Endothelial cell of umbilical vein (primary cell): ENCODE data around the gene PPIH. TPM values are rescaled to one million over a fixed set of nuclear protein-coding genes. Genes with fewer than 3 reads are reported as not detected.
A peak's percentile ranks its signal among the peaks of the same experiment; 100 is the strongest.

Experiments
- BruUV-seq: library from RNA; stranded (reverse); fragments of 400-500 nt; replicated peaks from 2 replicates; lab custom pipeline; 2021; lab: Mats Ljungman, UMichigan
- CTCF ChIA-PET: fragments of 300-600, 350-600 bp; sonication (Branson Sonifier 250); formaldehyde crosslinking; loops from one replicate; lab custom pipeline; 2021; ENCODE audit warnings: antibody characterized with exemption, inconsistent platforms; lab: Charles Lee
- POLR2A ChIA-PET: fragments of 300-600, 350-600 bp; sonication (Branson Sonifier 250); formaldehyde crosslinking; loops from one replicate; lab custom pipeline; 2021; ENCODE audit warnings: antibody characterized with exemption, inconsistent platforms; lab: Charles Lee
- DNase-seq: peaks from one replicate; pipeline ENCODE4 v3.0.0-alpha.2; 2011; ENCODE audit warnings: low read depth, low spot score
- FAIRE-seq: peaks from 2 replicates; lab custom pipeline; 2011; peaks lifted over from hg19 to GRCh38; lab: Jason Lieb, UNC
- H2AFZ ChIP-seq: 2 replicates; pipeline ENCODE4 v1.6.0; 2012; ENCODE audit warnings: low read depth, low read length, control low read depth, inconsistent platforms
- H3K27ac ChIP-seq: 2 replicates; pipeline ENCODE4 v1.5.1; 2011; ENCODE audit warnings: low read depth, mild to moderate bottlenecking, control low read depth, low read length, moderate library complexity; ENCODE audit not compliant: insufficient read depth
- H3K27me3 ChIP-seq, 2 experiments: 2 replicates each; pipeline versions ENCODE4 v1.6.0 to v1.6.1; 2011; ENCODE audit warnings: low read length in 2 of 2, mixed read lengths in 1 of 2; ENCODE audit not compliant: control insufficient read depth in 2 of 2, insufficient read depth in 2 of 2
- H3K36me3 ChIP-seq, 2 experiments: 2 replicates in 1 of 2; 3 replicates in 1 of 2; pipeline ENCODE4 v1.5.1; 2011; ENCODE audit warnings: low read length in 2 of 2, mild to moderate bottlenecking in 1 of 2, moderate library complexity in 1 of 2; ENCODE audit not compliant: control insufficient read depth in 2 of 2, insufficient read depth in 2 of 2; ENCODE audit errors: extremely low read depth in 1 of 2
- H3K4me1 ChIP-seq: 3 replicates; pipeline ENCODE4 v1.5.1; 2011; ENCODE audit warnings: mild to moderate bottlenecking, low read length; ENCODE audit not compliant: control insufficient read depth, insufficient read depth; ENCODE audit errors: extremely low read depth
- H3K4me2 ChIP-seq: 2 replicates; pipeline ENCODE4 v1.6.1; 2011; ENCODE audit warnings: low read length, control low read depth, mixed read lengths; ENCODE audit not compliant: insufficient read depth
- H3K4me3 ChIP-seq, 3 experiments: fragments of 200-600 bp in 1 of 3; sonication (generic), shearing (Covaris generic) in 1 of 3; replicated peaks in 1 of 3; 2 replicates each; pipeline ENCODE4 v1.5.1; 2011 to 2016; ENCODE audit warnings: control low read depth in 3 of 3, low read length in 3 of 3, mild to moderate bottlenecking in 2 of 3, inconsistent platforms in 1 of 3, low read depth in 1 of 3, moderate library complexity in 1 of 3; ENCODE audit not compliant: insufficient read depth in 1 of 3
- H3K79me2 ChIP-seq: 2 replicates; pipeline ENCODE4 v1.6.0; 2012; ENCODE audit warnings: low read length, inconsistent platforms; ENCODE audit not compliant: control insufficient read depth, insufficient read depth
- H3K9ac ChIP-seq: replicated peaks from 2 replicates; pipeline ENCODE3; 2011; ENCODE audit warnings: low read length, control low read depth; ENCODE audit not compliant: insufficient read depth; ENCODE audit errors: extremely low read depth
- H3K9me1 ChIP-seq: replicated peaks from 3 replicates; pipeline ENCODE4 v1.6.0; 2011; ENCODE audit warnings: mild to moderate bottlenecking, low read length; ENCODE audit not compliant: control insufficient read depth, insufficient read depth; ENCODE audit errors: extremely low read depth
- H3K9me3 ChIP-seq: replicated peaks from 2 replicates; pipeline ENCODE4 v1.5.1; 2012; ENCODE audit warnings: low read length, inconsistent platforms; ENCODE audit not compliant: control insufficient read depth, insufficient read depth
- H4K20me1 ChIP-seq: replicated peaks from 2 replicates; pipeline ENCODE3; 2011; ENCODE audit warnings: mild to moderate bottlenecking, low read length; ENCODE audit not compliant: control insufficient read depth, insufficient read depth; ENCODE audit errors: extremely low read depth
- CTCF ChIP-seq, 2 donors: IDR thresholded peaks; 1 replicate in 1 of 2; 2 replicates in 1 of 2; pipeline ENCODE4 v1.5.1; 2011; ENCODE audit warnings: low read length in 2 of 2, mild to moderate bottlenecking in 2 of 2, moderate library complexity in 2 of 2, control low read depth in 1 of 2, inconsistent platforms in 1 of 2, low read depth in 1 of 2; ENCODE audit not compliant: insufficient read depth in 1 of 2; ENCODE audit errors: extremely low read depth in 1 of 2
- EZH2 ChIP-seq: IDR thresholded peaks from 2 replicates; pipeline ENCODE4 v1.6.1; 2012; ENCODE audit warnings: borderline replicate concordance, low read depth, mild to moderate bottlenecking, moderate library complexity, low read length, inconsistent platforms; ENCODE audit not compliant: severe bottlenecking
- FOS ChIP-seq: IDR thresholded peaks from 2 replicates; pipeline ENCODE4 v1.6.1; 2011; ENCODE audit warnings: mild to moderate bottlenecking, low read length, moderate library complexity, borderline replicate concordance; ENCODE audit not compliant: insufficient read depth
- GATA2 ChIP-seq: IDR thresholded peaks from 2 replicates; pipeline ENCODE4 v1.7.0; 2011; ENCODE audit warnings: low read depth, mild to moderate bottlenecking, moderate library complexity, mixed read lengths, low read length; ENCODE audit not compliant: insufficient read length, insufficient read depth
- JUN ChIP-seq: IDR thresholded peaks from 2 replicates; pipeline ENCODE4 v1.6.1; 2011; ENCODE audit warnings: borderline replicate concordance, low read depth; ENCODE audit not compliant: insufficient read length, insufficient read depth
- MYC ChIP-seq: IDR thresholded peaks from one replicate; pipeline ENCODE4 v1.6.1; 2011; ENCODE audit warnings: mild to moderate bottlenecking, low read depth, low read length
- dilution Hi-C: fragments of 300-500 bp; cut with MboI; formaldehyde crosslinking; loops from one replicate; pipeline ENCODE4 v1.15.0; 2019; ENCODE audit warnings: low sequenced_read_pairs; ENCODE audit not compliant: extremely low pct_ligation_motif_present
- intact Hi-C: fragments of 100-400 bp; cut with micrococcal nuclease; formaldehyde crosslinking; loops from one replicate; pipeline ENCODE4 v1.10.0; 2022
- polyA plus RNA-seq, 4 experiments: library from polyadenylated mRNA; depleted of rRNA in 3 of 4; stranded (reverse) in 3 of 4; unstranded in 1 of 4; fragments of >200 nt; gene quantifications; 2 replicates each; pipeline versions ENCODE4 v1.2.1 to v1.2.3, GENCODE V29; 2011 to 2012; ENCODE audit warnings: missing spikeins in 1 of 4
- total RNA-seq: library from RNA; stranded (reverse); gene quantifications from 2 replicates; pipeline ENCODE4 v1.2.3, GENCODE V29; 2021

PPIH gene
- total and polyA plus RNA-seq, 2 donors (not counting 3 experiments of a cell fraction or from before 2014, with no cell fraction given) = 52.1 to 55.2 TPM

DNA sequence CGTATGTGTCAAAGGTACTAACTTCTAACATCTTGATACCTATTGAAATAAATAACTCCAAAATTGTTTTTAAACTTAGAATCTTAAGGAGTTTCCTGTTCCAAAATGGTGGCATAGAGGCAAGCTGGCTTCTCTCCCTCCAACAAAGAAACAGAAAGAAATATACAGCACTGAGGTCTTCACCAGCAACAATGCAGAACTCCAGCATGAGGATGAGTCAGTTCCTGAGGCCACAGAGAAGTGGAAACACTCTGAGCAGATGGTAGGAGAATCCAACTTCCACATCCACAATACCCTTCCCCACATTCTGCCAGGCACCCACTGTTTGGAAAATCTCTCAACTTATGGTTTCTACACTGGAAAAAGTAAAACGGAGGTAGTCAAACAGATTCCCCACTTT lies 12.2 kb upstream of the PPIH start:
- H3K9me1 ChIP-seq = no peaks in the 10 kb centered on the region
- H3K4me2 ChIP-seq = peak overlapping the region; percentile 16
- CTCF ChIA-PET = interaction anchor here (1.0 to 1.5 kb wide), 3 partner anchors 44 to 68 kb away, joined by 3 read pairs; no protein-coding TSS in a partner anchor
- DNase-seq (peak; percentile 57), FAIRE-seq (peak; percentile 77)
- intact Hi-C loops = no loop called here
- H3K27me3 ChIP-seq = peaks cover 5 to 18% of the 10 kb centered on the region in 2 experiments
- peaks cover 9% of the 10 kb centered on the region for H3K4me1 ChIP-seq
- H3K9ac ChIP-seq = no peak overlapping the region
- H3K36me3 ChIP-seq = no peaks in the 10 kb centered on the region
- peak overlapping the region; percentile 56 for H2AFZ ChIP-seq
- H3K4me3 ChIP-seq = no peak overlapping the region
- no peaks in the 10 kb centered on the region for H3K79me2 ChIP-seq
- no peak overlapping the region for H3K27ac ChIP-seq
- TF ChIP-seq JUN (peak; percentile 48), FOS (peak; percentile 75), EZH2 (no peak), MYC (no peak)
- no peaks in the 10 kb centered on the region for H4K20me1 ChIP-seq
- POLR2A ChIA-PET = no interaction called here
- no peaks in the 10 kb centered on the region for H3K9me3 ChIP-seq
- dilution Hi-C loops = no loop called here
- BruUV-seq = no TSS peak

- no peaks in the 10 kb centered on the region for H3K9me1 ChIP-seq
- peaks cover 0 to 4% of the 10 kb centered on the region in 2 experiments for H3K36me3 ChIP-seq
- BruUV-seq = no TSS peak
- peaks cover 8 to 11% of the 10 kb centered on the region in 2 experiments for H3K27me3 ChIP-seq
- no peaks in the 10 kb centered on the region for H4K20me1 ChIP-seq
- TF ChIP-seq FOS (no peak), GATA2 (no peak), JUN (no peak), CTCF (IDR thresholded peaks at IDR 0.05; ENCODE audit: extremely low read depth in 1 of 2, insufficient read depth in 1 of 2, low read depth in 1 of 2, low read length in 2 of 2) (no peak), EZH2 (no peak)
- H3K79me2 ChIP-seq = peaks cover 15% of the 10 kb centered on the region
- CTCF ChIA-PET = interaction anchor here (1.5 kb wide), 2 partner anchors 26 to 79 kb away, joined by 5 to 6 read pairs; partner anchors contain the start of gene YBX1
- intact Hi-C loops (loop anchor here (5.0 to 10.0 kb wide), 2 partner anchors 320 to 482 kb away; partner anchors contain the start of gene FOXJ3), dilution Hi-C loops (no loop called here)
- peak overlapping the region; percentile 45 for H2AFZ ChIP-seq
- DNase-seq = no peak
- POLR2A ChIA-PET = no interaction called here
- H3K4me1 ChIP-seq = peaks cover 14% of the 10 kb centered on the region
- H3K4me3 ChIP-seq = no peak overlapping the region
- no peak overlapping the region for H3K27ac ChIP-seq
- no peaks in the 10 kb centered on the region for H3K9me3 ChIP-seq
- no peak overlapping the region for H3K4me2 ChIP-seq
- no peak for FAIRE-seq
- no peak overlapping the region for H3K9ac ChIP-seq
Observed at GRCh38 chr1:42657201-42657600, 1.0 kb upstream of the PPIH start.
